ENCODE data around the gene LDHD. TPM values are rescaled to one million over a fixed set of nuclear protein-coding genes. Genes with fewer than 3 reads are reported as not detected.

LDHD gene
- total and polyA plus RNA-seq, 2 donors from 2014 or later, result 14.7 to 73.3 TPM

DNA sequence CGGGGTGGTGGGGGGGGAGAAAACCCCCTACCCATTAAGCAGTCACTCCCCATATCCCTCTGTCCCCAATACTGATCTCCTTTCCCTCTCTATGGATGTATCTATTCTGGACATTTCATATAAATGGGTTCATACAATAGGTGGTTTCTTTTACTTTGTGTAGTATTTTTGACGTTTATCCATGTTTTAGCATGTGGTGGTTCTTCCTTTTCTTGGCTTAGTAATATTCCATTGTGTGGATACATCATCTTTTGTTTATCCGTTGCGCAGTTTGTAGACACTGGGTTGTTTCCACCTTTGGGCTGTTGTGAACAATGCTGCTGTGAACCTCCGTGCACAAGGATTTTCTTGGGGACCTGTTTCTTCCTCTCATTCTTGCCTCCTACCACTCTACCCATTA, 12.6 kb downstream of the LDHD start:
- H3K27ac ChIP-seq (ENCODE audit: low read depth in 2 of 2, low read length in 2 of 2), result no peak overlapping the region
- H3K36me3 ChIP-seq (ENCODE audit: control insufficient read depth in 2 of 3, insufficient read depth in 3 of 3, low read length in 3 of 3), result no peaks in the 10 kb centered on the region
- intact Hi-C loops (cut with DNase I), result no loop called here
- FAIRE-seq (no peak), DNase-seq (no peak)
- no peak overlapping the region for H3K9ac ChIP-seq (ENCODE audit: low read length in 3 of 3)
- TF ChIP-seq, protein P1, sequence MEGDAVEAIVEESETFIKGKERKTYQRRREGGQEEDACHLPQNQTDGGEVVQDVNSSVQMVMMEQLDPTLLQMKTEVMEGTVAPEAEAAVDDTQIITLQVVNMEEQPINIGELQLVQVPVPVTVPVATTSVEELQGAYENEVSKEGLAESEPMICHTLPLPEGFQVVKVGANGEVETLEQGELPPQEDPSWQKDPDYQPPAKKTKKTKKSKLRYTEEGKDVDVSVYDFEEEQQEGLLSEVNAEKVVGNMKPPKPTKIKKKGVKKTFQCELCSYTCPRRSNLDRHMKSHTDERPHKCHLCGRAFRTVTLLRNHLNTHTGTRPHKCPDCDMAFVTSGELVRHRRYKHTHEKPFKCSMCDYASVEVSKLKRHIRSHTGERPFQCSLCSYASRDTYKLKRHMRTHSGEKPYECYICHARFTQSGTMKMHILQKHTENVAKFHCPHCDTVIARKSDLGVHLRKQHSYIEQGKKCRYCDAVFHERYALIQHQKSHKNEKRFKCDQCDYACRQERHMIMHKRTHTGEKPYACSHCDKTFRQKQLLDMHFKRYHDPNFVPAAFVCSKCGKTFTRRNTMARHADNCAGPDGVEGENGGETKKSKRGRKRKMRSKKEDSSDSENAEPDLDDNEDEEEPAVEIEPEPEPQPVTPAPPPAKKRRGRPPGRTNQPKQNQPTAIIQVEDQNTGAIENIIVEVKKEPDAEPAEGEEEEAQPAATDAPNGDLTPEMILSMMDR (IDR thresholded peaks at IDR 0.05; ENCODE audit: borderline replicate concordance, extremely low read depth, insufficient read depth), result no peak
- H3K9me3 ChIP-seq (ENCODE audit: control insufficient read depth in 2 of 3, insufficient read depth in 1 of 3, low read length in 3 of 3), result no peaks in the 10 kb centered on the region
- H3K27me3 ChIP-seq (ENCODE audit: control insufficient read depth, insufficient read depth, low read length), result no peaks in the 10 kb centered on the region
- H3K4me3 ChIP-seq (ENCODE audit: low read length in 3 of 3), result no peak overlapping the region
- H3K4me1 ChIP-seq (ENCODE audit: control insufficient read depth in 2 of 3, insufficient read depth in 2 of 3, low read depth in 1 of 3, low read length in 3 of 3), result peaks cover 0 to 26% (median 16%) of the 10 kb centered on the region in 3 donors

DNA sequence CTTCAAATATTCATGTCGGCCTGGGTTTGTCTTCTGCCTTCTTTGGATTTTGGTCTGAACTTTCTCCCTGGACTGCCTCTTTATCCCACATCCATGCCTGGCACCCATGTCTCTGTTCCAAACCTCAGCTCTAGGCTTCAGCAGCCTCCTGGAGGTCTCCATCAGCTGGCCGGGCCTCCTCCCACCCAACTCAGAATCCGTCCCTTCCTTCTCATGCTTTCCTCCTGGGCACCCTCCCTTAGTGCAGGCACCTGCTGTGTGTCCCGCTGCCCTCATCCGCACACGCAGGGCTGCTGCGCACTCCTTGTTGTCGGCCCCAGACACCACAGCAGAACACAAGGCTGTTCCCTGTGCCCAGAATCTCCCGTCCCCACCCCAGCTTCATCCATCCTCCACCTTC, 14.0 kb downstream of the LDHD start:
- Histone ChIP-seq H3K9ac (ENCODE audit: low read length in 3 of 3) (no peak overlapping the region), H3K9me3 (ENCODE audit: control insufficient read depth in 2 of 3, insufficient read depth in 1 of 3, low read length in 3 of 3) (no peaks in the 10 kb centered on the region), H3K27ac (ENCODE audit: low read depth in 2 of 2, low read length in 2 of 2) (no peak overlapping the region), H3K4me3 (ENCODE audit: low read length in 3 of 3) (no peak overlapping the region), H3K27me3 (ENCODE audit: control insufficient read depth, insufficient read depth, low read length) (no peaks in the 10 kb centered on the region), H3K36me3 (ENCODE audit: control insufficient read depth in 2 of 3, insufficient read depth in 3 of 3, low read length in 3 of 3) (no peaks in the 10 kb centered on the region), H3K4me1 (ENCODE audit: control insufficient read depth in 2 of 3, insufficient read depth in 2 of 3, low read depth in 1 of 3, low read length in 3 of 3) (peaks cover 0 to 31% (median 14%) of the 10 kb centered on the region in 3 donors)
- intact Hi-C loops (cut with DNase I), result no loop called here
- FAIRE-seq (no peak), DNase-seq (no peak)
- TF ChIP-seq, protein P1 (IDR thresholded peaks at IDR 0.05; ENCODE audit: borderline replicate concordance, extremely low read depth, insufficient read depth), result no peak

- no peak for FAIRE-seq
- Histone ChIP-seq H3K27ac (ENCODE audit: low read depth in 2 of 2, low read length in 2 of 2) (no peak overlapping the region), H3K9me3 (ENCODE audit: control insufficient read depth in 2 of 3, insufficient read depth in 1 of 3, low read length in 3 of 3) (no peaks in the 10 kb centered on the region), H3K4me3 (ENCODE audit: low read length in 3 of 3) (no peak overlapping the region), H3K36me3 (ENCODE audit: control insufficient read depth in 2 of 3, insufficient read depth in 3 of 3, low read length in 3 of 3) (no peaks in the 10 kb centered on the region), H3K27me3 (ENCODE audit: control insufficient read depth, insufficient read depth, low read length) (no peaks in the 10 kb centered on the region), H3K9ac (ENCODE audit: low read length in 3 of 3) (no peak overlapping the region), H3K4me1 (ENCODE audit: control insufficient read depth in 2 of 3, insufficient read depth in 2 of 3, low read depth in 1 of 3, low read length in 3 of 3) (peaks cover 0 to 31% (median 16%) of the 10 kb centered on the region in 3 donors)
- no peak for DNase-seq
- TF ChIP-seq, protein P1 (IDR thresholded peaks at IDR 0.05; ENCODE audit: borderline replicate concordance, extremely low read depth, insufficient read depth), result no peak
- intact Hi-C loops (cut with DNase I), result no loop called here
These were observed 14.9 kb downstream of the LDHD start for GRCh38 chr16:75101635-75102034.

DNA sequence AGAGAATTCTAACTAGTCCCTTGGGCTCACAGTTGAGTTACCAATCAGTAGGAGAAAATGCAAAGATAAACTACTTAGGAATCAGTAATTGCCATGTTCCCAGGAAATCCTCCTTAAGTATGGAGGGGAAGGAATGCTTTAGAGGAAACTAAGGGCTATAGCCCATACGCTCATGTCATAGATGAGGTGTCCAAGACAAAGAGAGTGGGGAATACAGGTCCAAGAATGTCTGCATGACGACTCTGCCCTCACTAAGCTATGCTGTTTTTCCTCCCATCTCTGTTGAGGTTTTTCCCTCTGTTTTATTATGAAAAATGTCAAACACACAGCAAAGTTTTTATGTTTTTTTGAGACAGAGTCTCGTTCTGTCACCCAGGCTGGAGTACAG, 16.0 kb downstream of the LDHD start:
- H3K27ac ChIP-seq (ENCODE audit: low read depth in 2 of 2, low read length in 2 of 2), result no peak overlapping the region
- H3K36me3 ChIP-seq (ENCODE audit: control insufficient read depth in 2 of 3, insufficient read depth in 3 of 3, low read length in 3 of 3), result no peaks in the 10 kb centered on the region
- H3K4me3 ChIP-seq (ENCODE audit: low read length in 3 of 3), result no peak overlapping the region
- peaks cover 0 to 26% (median 15%) of the 10 kb centered on the region in 3 donors for H3K4me1 ChIP-seq (ENCODE audit: control insufficient read depth in 2 of 3, insufficient read depth in 2 of 3, low read depth in 1 of 3, low read length in 3 of 3)
- FAIRE-seq (no peak), DNase-seq (no peak)
- TF ChIP-seq, protein P1 (IDR thresholded peaks at IDR 0.05; ENCODE audit: borderline replicate concordance, extremely low read depth, insufficient read depth), result no peak
- H3K27me3 ChIP-seq (ENCODE audit: control insufficient read depth, insufficient read depth, low read length), result no peaks in the 10 kb centered on the region
- H3K9ac ChIP-seq (ENCODE audit: low read length in 3 of 3), result no peak overlapping the region
- intact Hi-C loops (cut with DNase I), result no loop called here
- no peaks in the 10 kb centered on the region for H3K9me3 ChIP-seq (ENCODE audit: control insufficient read depth in 2 of 3, insufficient read depth in 1 of 3, low read length in 3 of 3)
